Measurements from ENCODE around the gene YIF1A. TPM values are rescaled to one million over a fixed set of nuclear protein-coding genes. Genes with fewer than 3 reads are reported as not detected.

YIF1A gene
- polyA plus RNA-seq: 102 TPM
- long read RNA-seq, donor 1, transcript YIF1A-203 (8 exons, 1,124 nt): major isoform, 33 of 56 reads
- long read RNA-seq, donor 1, transcript YIF1A-209 (3 exons, 540 nt): minor isoform, 5 of 56 reads
- long read RNA-seq, donor 1, partial matches to known transcripts: 12 of 56 reads
- long read RNA-seq, donor 1, other reads (novel, unspliced or antisense): 0 of 56 reads
- long read RNA-seq, donor 2, transcript YIF1A-209 (3 exons, 540 nt): minor isoform, 20 of 153 reads
- long read RNA-seq, donor 2, transcript YIF1A-203 (8 exons, 1,124 nt): major isoform, 91 of 153 reads
- long read RNA-seq, donor 2, transcript YIF1A-202 (4 exons, 1,042 nt): minor isoform, 8 of 153 reads
- long read RNA-seq, donor 2, partial matches to known transcripts: 25 of 153 reads
- long read RNA-seq, donor 2, other reads (novel, unspliced or antisense): 0 of 153 reads
- long read RNA-seq, donor 3: 0 reads
- long read RNA-seq, donor 4, transcript YIF1A-203 (8 exons, 1,124 nt): major isoform, 7 of 11 reads
- long read RNA-seq, donor 4, partial matches to known transcripts: 0 of 11 reads
- long read RNA-seq, donor 4, other reads (novel, unspliced or antisense): 0 of 11 reads
- long read RNA-seq, donor 5, transcript YIF1A-203 (8 exons, 1,124 nt): major isoform, 31 of 44 reads
- long read RNA-seq, donor 5, transcript YIF1A-209 (3 exons, 540 nt): minor isoform, 5 of 44 reads
- long read RNA-seq, donor 5, partial matches to known transcripts: 8 of 44 reads
- long read RNA-seq, donor 5, other reads (novel, unspliced or antisense): 0 of 44 reads
- long read RNA-seq, donor 6, transcript YIF1A-203 (8 exons, 1,124 nt): major isoform, 49 of 90 reads
- long read RNA-seq, donor 6, transcript YIF1A-209 (3 exons, 540 nt): minor isoform, 13 of 90 reads
- long read RNA-seq, donor 6, partial matches to known transcripts: 20 of 90 reads
- long read RNA-seq, donor 6, other reads (novel, unspliced or antisense): 0 of 90 reads
- long read RNA-seq, donor 7, transcript YIF1A-203 (8 exons, 1,124 nt): major isoform, 22 of 26 reads
- long read RNA-seq, donor 7, partial matches to known transcripts: 0 of 26 reads
- long read RNA-seq, donor 7, other reads (novel, unspliced or antisense): 0 of 26 reads
- long read RNA-seq, donor 8, transcript YIF1A-209 (3 exons, 540 nt): minor isoform, 20 of 128 reads
- long read RNA-seq, donor 8, transcript YIF1A-203 (8 exons, 1,124 nt): major isoform, 74 of 128 reads
- long read RNA-seq, donor 8, partial matches to known transcripts: 24 of 128 reads
- long read RNA-seq, donor 8, other reads (novel, unspliced or antisense): 0 of 128 reads
- long read RNA-seq, donor 9, transcript YIF1A-203 (8 exons, 1,124 nt): major isoform, 58 of 78 reads
- long read RNA-seq, donor 9, transcript YIF1A-209 (3 exons, 540 nt): minor isoform, 6 of 78 reads
- long read RNA-seq, donor 9, partial matches to known transcripts: 8 of 78 reads
- long read RNA-seq, donor 9, other reads (novel, unspliced or antisense): 0 of 78 reads
- long read RNA-seq, donor 10, transcript YIF1A-203 (8 exons, 1,124 nt): major isoform, 62 of 85 reads
- long read RNA-seq, donor 10, transcript YIF1A-209 (3 exons, 540 nt): minor isoform, 6 of 85 reads
- long read RNA-seq, donor 10, partial matches to known transcripts: 11 of 85 reads
- long read RNA-seq, donor 10, other reads (novel, unspliced or antisense): 0 of 85 reads
- long read RNA-seq, donor 11, transcript YIF1A-209 (3 exons, 540 nt): minor isoform, 6 of 73 reads
- long read RNA-seq, donor 11, transcript YIF1A-203 (8 exons, 1,124 nt): major isoform, 53 of 73 reads
- long read RNA-seq, donor 11, partial matches to known transcripts: 8 of 73 reads
- long read RNA-seq, donor 11, other reads (novel, unspliced or antisense): 0 of 73 reads

- DNase-seq: peak; percentile 100
- Histone ChIP-seq H3K9me3 (ENCODE audit: control insufficient read depth, low read depth, low read length) (no peaks in the 10 kb centered on the region), H3K27ac (ENCODE audit: low read length) (peak within 1 kb of the TSS; percentile 97), H3K4me3 (ENCODE audit: low read length) (peak within 1 kb of the TSS; percentile 76), H3K4me1 (ENCODE audit: control insufficient read depth, insufficient read depth, low read length) (peaks cover 28% of the 10 kb centered on the region), H3K36me3 (ENCODE audit: control insufficient read depth, insufficient read depth, low read length) (peaks cover 35% of the 10 kb centered on the region), H3K27me3 (ENCODE audit: control insufficient read depth, insufficient read depth, low read length) (peaks cover 27% of the 10 kb centered on the region)
- no CpG with 5 or more reads among the region's 87 CpGs for WGBS (ENCODE audit: insufficient coverage, low lambda C conversion rate)
Observed at GRCh38 chr11:66288671-66289547, at the start of gene YIF1A. YIF1A (minus strand) TSS chr11:66289143; CDS start chr11:66288985, 158 bp downstream.

- H3K9me3 ChIP-seq (ENCODE audit: control insufficient read depth, low read depth, low read length): no peaks in the 10 kb centered on the region
- H3K27me3 ChIP-seq (ENCODE audit: control insufficient read depth, insufficient read depth, low read length): no peaks in the 10 kb centered on the region
- H3K4me3 ChIP-seq (ENCODE audit: low read length): no peak overlapping the region
- H3K36me3 ChIP-seq (ENCODE audit: control insufficient read depth, insufficient read depth, low read length): peaks cover 66% of the 10 kb centered on the region
- no CpG with 5 or more reads among the region's 18 CpGs for WGBS (ENCODE audit: insufficient coverage, low lambda C conversion rate)
- H3K27ac ChIP-seq (ENCODE audit: low read length): no peak overlapping the region
- H3K4me1 ChIP-seq (ENCODE audit: control insufficient read depth, insufficient read depth, low read length): peaks cover 15% of the 10 kb centered on the region
- DNase-seq: no peak
Observed at GRCh38 chr11:66337103-66337899, 48.4 kb upstream of the YIF1A start.

GRCh38 chr11:66336234-66337102 is 47.5 kb upstream of the YIF1A start, which contains the start of gene RIN1:
RIN1 (minus strand) TSS chr11:66336434; CDS start chr11:66336402, 32 bp downstream.
- Histone ChIP-seq H3K27ac (ENCODE audit: low read length) (peak within 1 kb of the TSS; percentile 48), H3K4me1 (ENCODE audit: control insufficient read depth, insufficient read depth, low read length) (peaks cover 15% of the 10 kb centered on the region), H3K9me3 (ENCODE audit: control insufficient read depth, low read depth, low read length) (no peaks in the 10 kb centered on the region), H3K36me3 (ENCODE audit: control insufficient read depth, insufficient read depth, low read length) (peaks cover 65% of the 10 kb centered on the region), H3K27me3 (ENCODE audit: control insufficient read depth, insufficient read depth, low read length) (no peaks in the 10 kb centered on the region), H3K4me3 (ENCODE audit: low read length) (peak within 1 kb of the TSS; percentile 64)
- DNase-seq: peak in 1 of 2 donors; percentile 66
- WGBS (ENCODE audit: insufficient coverage, low lambda C conversion rate): no CpG with 5 or more reads among the region's 22 CpGs

- DNase-seq: peak in 1 of 2 donors; percentile 39
- no peaks in the 10 kb centered on the region for H3K27me3 ChIP-seq (ENCODE audit: control insufficient read depth, insufficient read depth, low read length)
- peaks cover 57% of the 10 kb centered on the region for H3K36me3 ChIP-seq (ENCODE audit: control insufficient read depth, insufficient read depth, low read length)
- WGBS (ENCODE audit: insufficient coverage, low lambda C conversion rate): no CpG with 5 or more reads among the region's 35 CpGs
- H3K4me3 ChIP-seq (ENCODE audit: low read length): peak overlapping the region; percentile 64
- peaks cover 15% of the 10 kb centered on the region for H3K4me1 ChIP-seq (ENCODE audit: control insufficient read depth, insufficient read depth, low read length)
- H3K27ac ChIP-seq (ENCODE audit: low read length): peak overlapping the region; percentile 48
- H3K9me3 ChIP-seq (ENCODE audit: control insufficient read depth, low read depth, low read length): no peaks in the 10 kb centered on the region
Observed at GRCh38 chr11:66335531-66336233, 46.7 kb upstream of the YIF1A start.

GRCh38 chr11:66334605-66335442 is 45.9 kb upstream of the YIF1A start:
- no CpG with 5 or more reads among the region's 42 CpGs for WGBS (ENCODE audit: insufficient coverage, low lambda C conversion rate)
- H3K4me3 ChIP-seq (ENCODE audit: low read length): no peak overlapping the region
- no peak overlapping the region for H3K27ac ChIP-seq (ENCODE audit: low read length)
- H3K9me3 ChIP-seq (ENCODE audit: control insufficient read depth, low read depth, low read length): no peaks in the 10 kb centered on the region
- H3K4me1 ChIP-seq (ENCODE audit: control insufficient read depth, insufficient read depth, low read length): peaks cover 15% of the 10 kb centered on the region
- DNase-seq: no peak
- peaks cover 49% of the 10 kb centered on the region for H3K36me3 ChIP-seq (ENCODE audit: control insufficient read depth, insufficient read depth, low read length)
- no peaks in the 10 kb centered on the region for H3K27me3 ChIP-seq (ENCODE audit: control insufficient read depth, insufficient read depth, low read length)

GRCh38 chr11:66333896-66334604 is 45.1 kb upstream of the YIF1A start:
- Histone ChIP-seq H3K4me3 (ENCODE audit: low read length) (no peak overlapping the region), H3K4me1 (ENCODE audit: control insufficient read depth, insufficient read depth, low read length) (peaks cover 15% of the 10 kb centered on the region), H3K9me3 (ENCODE audit: control insufficient read depth, low read depth, low read length) (no peaks in the 10 kb centered on the region), H3K36me3 (ENCODE audit: control insufficient read depth, insufficient read depth, low read length) (peaks cover 41% of the 10 kb centered on the region), H3K27ac (ENCODE audit: low read length) (no peak overlapping the region), H3K27me3 (ENCODE audit: control insufficient read depth, insufficient read depth, low read length) (no peaks in the 10 kb centered on the region)
- DNase-seq: no peak
- 100% methylated on average over 1 of the region's 29 CpGs for WGBS (ENCODE audit: insufficient coverage, low lambda C conversion rate)

Data from large intestine (tissue), 12 donors.